ENCODE measurements around the gene BTF3L4.

DNA sequence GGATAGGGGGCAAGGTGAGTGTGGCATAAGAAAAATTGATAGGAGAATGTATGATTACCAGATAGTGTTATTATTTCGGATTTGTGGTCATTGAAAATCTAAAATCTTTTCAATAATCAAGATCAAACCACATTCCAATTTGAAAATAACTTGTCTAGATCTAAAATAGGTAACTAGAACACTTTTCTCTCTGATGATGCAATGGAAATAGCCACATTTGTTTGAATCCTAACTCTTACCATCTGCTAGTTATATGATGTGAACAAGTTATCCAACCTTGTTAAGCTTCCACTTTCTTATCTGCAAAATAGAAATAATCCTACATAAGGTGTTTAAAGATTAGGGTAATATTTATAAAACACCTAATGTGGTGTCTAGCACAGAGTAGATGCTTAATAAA lies 3.8 kb downstream of the BTF3L4 start:
- TF ChIP-seq CTCF (IDR thresholded peaks at IDR 0.05; ENCODE audit: low read length): no peak
- no peak for TF ChIP-seq EZH2phosphoT487 (IDR thresholded peaks at IDR 0.05; ENCODE audit: low read length)

Measured in MM.1S (cell line).